ENCODE measurements around the gene DRD1. TPM values are rescaled to one million over a fixed set of nuclear protein-coding genes. Genes with fewer than 3 reads are reported as not detected.

Gene DRD1
- 0.06 TPM in 2 replicates for total RNA-seq (2014; rRNA removed; shearing (Covaris generic))

DNA sequence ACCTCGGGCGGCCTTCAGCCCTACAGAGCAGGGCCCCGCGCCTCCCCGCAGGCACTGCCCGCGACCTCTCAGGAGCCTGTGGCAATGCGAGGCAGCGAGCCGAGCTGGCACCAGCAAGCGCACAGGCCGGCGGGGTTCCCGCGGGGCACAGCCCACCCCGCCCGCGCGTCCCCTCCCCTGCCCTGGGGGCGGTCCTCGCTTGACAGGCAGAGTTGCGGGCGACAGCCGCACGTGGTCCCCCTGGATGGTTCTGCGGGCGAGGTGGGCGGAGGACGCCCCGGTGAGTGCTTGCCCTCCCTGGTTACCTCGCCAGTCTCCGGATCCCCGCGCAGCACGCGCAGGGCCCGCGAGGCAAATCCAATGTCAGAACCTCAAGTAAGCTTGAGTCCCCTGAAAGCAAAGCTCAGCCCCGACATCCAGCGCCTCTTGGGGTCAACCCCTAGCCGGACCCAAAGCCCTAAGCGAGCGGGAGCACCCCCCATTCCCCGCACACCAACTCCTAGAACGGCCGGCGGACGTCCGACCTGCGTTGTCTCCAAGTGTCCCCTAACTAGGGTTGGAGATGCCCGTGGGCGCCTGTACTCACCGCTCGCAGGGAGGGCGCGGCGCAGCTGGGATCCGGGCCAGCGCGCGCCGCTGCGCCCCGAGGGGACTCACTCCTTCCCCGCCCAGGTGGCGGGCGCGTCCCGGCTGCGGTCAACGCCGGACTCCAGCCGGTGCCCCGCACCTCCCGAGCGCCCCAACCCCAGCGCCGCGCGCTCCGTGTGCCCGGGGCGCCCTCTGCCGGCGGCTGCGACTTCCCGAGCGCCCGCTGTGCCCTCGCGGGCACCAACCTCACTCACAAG lies at the start of gene DRD1:
Gene DRD1 (minus strand): TSS at position 123 of the 845 bp plus-strand sequence. CDS start 1,083 bp downstream, outside the sequence.
- peak; percentile 73 for DNase-seq (ENCODE audit: low read depth)

DNA sequence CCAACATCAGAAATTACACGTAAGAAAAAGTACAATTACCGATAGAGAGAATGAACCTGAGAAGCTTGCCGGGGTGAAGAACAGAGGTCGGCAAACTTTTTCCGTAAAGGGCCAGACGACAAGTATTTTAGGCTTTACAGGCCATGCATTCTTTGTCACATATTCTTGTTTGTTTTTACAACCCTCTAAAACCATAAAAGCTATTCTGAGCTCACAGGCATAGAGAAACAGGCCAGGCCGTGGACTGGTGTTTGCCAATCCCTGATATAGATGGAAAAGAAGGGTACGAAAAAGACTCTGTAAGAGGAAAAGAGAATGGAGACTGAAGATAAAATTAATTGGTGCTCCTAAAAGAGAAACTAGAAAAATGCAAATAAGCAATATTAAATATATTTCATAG lies 49.7 kb upstream of the DRD1 start:
- no peak for DNase-seq (ENCODE audit: low read depth)

DNA sequence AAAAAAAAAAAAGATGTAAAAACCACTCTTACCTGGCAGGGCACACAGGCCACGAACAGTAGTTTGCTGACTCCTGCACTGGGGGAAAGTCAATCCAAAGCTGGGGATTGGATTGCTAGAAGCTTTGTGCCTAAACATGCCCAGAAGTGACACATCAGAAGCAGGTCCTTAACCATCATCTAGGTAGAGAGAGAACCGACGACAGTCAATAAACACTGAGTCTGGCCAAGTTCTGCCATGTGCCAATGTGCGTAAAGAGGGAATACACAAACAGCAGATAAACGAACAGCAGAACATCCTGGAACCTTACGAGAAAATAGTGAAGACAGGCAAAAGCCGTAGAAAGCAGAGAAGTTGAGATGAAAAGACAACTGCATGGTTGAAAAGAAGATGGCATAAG lies 49.3 kb upstream of the DRD1 start:
- no peak for DNase-seq (ENCODE audit: low read depth)

DNA sequence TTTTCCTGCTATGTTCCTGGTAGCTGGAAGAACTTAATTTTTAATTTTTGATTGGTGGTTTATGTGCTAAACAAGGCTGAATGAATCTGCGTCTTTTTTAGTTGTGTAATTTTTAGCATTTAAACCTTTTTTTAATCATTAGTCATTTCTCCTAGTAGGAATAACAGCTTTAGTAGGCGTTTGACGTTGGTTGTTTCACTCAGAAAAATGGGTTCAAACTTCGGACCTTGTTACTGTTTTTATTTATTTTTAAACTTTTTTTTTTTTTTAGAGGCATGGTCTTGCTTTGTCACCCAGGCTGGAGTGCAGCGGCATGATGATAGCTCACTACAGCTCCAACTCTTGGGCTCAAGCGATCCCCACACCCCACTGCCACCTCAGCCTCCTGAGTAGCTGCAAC lies 47.2 kb upstream of the DRD1 start:
- DNase-seq (ENCODE audit: low read depth): no peak

DNA sequence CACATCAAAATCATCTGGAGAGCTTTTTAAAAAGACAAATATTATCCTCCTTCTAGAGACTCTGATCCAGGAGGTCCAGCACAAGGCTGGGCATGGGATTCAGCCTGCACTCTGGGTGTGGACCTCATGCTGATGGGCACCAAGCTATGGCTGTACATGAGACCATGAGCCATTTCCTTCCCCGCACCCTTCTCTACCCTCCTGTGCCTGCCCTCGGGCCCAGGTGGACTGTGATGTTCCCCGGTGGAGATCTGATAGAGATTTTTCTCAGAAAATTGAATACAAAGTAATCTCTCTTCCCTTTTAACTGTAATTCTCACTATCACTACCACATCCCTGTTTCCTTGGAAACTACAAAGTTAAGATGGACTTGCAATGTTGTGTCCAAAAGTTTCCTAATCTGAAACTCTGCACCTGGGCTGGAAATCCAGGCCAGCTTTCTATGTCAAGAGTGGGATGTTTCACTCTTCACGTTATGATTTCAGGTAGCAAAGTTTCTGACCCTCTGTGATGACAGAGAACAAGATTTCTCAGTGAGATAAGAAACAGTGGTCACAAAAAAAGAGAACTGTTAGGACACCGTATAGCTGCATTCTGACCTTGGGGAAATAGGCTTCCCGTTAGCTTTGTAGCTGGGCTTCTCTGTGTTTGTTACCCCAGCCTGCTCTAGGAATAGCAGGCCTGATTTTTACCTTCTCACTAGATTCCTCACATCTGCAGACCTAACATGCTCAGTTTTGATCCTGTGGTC lies 45.9 kb upstream of the DRD1 start:
- DNase-seq (ENCODE audit: low read depth): no peak

DNA sequence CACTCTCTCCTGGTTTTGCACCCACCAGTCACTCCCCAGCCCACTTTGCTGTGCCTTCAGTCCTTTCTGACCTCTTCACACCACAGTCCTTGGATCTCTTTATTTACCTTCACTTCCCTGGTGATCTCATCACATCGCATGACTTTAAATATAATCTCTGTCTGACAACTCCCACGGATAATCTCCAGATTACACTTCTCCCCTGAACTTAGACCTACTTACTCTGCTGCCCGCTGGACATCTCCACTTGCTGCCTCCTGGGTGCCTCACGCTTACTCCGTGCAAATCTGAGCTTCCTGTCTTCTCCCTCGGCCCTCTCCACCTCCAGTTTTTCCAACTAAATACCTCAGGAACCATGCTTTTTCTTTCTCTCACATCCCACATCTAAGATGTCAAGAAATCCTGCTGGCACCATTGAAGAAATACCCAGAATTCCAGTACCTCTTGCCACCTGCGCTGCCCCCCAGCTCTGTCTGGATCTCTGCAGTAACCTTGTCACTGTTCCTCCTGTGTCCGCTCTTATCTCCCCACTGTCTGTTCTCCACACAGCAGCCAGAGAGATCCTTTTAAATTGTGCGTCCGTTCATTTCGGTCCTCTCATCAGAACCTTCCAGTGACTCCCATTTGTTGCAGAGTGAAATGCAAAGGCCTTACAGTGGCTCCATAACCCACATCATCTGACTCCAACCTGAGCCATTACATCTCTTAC lies 43.7 kb upstream of the DRD1 start:
- no peak for DNase-seq (ENCODE audit: low read depth)

DNA sequence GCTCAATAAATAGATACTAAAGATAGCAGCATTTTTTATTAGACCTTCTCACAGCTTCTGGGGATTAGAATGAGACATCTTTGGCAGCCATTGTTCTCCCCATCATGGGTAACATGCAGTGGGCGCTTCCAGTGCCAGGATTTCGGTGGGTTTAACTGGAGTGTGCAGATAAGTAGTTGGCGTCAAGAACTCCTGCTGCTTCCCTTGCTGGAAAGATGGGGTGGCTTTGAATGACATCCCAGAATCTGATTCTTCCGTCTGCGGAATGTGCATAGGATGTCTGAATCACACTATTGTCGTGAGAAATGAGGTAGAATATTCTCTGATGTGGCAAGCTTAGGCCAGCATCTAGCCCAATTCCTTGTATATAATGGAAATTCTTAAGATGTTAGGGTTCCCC lies 41.6 kb upstream of the DRD1 start:
- DNase-seq (ENCODE audit: low read depth): no peak

DNA sequence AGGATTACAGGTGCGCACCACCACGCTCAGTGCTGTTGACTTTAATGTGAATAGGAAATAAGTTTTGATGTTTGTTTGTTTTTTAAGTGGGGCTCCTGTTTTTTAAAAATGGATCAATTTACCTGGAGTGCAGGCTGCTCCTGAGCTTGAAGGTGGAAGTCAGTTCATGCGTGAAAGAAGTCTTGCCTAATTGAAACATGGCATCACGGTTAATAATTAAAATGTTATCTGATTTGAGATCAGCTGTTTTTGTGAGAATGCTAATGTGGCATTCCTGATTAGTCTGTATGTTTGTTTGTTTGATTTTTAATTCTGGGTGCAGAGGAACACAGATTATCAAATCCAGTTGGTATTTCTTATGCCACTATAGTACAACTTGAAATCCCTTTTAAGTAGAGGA lies 40.8 kb upstream of the DRD1 start:
- no peak for DNase-seq (ENCODE audit: low read depth)

DNA sequence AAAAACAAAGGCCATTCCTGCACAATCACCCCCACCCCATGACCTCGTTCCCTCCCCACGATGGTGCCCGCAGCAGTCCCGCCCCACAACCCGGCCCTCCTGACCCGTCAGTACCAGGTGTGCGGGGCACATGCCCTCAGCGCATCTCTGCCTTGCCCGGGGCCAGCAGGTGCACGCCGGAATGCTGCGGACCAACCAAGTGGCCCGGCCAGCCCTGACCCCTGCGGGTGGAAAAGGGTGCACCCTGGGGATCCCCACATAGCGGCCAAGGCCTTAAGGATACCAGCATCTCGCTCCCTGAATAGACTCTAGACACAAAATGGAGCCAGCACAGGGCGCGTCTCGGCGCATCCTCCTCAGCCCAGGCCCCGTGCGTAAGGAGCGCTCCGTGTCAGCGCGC lies 40.3 kb upstream of the DRD1 start:
- DNase-seq (ENCODE audit: low read depth): no peak

DNA sequence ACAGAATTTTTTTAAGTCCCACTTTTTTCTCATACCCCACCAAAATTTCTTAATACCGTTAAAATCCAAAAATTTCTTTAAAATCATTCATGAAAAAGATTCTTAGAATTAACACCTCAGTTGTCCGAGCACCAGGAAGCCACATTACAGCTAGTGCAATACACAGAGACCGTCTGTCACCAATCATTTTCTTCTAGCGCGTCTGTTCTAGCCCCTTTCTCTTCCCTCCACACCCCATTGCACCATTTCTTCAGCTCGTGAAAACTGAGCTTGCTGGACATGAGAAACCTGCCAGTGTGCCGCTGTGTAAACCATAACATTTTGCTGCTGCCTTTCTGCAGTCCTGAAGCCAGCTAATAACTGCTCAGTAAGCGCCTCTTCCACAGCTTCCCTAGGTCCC lies 39.4 kb upstream of the DRD1 start:
- DNase-seq (ENCODE audit: low read depth): no peak

DNA sequence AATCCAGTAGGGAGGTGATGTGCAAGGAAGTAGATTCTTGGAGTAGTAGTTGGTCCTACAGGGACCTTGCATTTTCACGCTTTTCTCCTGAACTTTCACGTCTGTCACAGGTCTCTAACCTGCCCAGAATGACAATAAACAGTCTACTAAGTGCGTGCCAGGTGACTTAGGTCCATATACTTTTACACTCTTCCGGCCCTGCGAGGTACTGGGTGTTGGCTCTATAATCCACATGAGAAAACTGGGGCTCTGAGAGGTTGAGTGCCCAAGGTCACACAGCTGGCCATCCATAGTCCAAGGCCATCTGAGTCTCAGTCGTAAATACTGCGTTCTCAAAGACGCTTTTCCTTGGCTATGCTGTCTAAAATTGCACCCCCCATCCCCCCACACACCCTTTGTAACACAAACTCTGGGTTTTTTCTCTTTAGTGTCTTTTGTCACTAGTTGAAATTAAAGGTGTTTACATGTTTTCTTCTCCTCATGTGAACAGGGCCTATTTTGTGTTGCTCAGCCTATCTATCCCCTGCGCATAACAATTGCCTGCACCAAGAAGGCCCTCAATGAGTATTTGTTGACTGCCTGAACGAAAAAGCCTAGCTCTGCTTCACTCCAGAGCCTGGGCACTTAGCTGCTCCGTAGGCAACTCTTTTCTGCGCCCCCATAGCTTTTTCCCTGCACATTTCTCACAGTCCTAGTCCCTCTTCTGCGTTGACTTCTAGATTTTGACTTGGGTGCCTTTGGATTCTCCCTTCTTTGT lies 35.3 kb upstream of the DRD1 start:
- no peak for DNase-seq (ENCODE audit: low read depth)

DNA sequence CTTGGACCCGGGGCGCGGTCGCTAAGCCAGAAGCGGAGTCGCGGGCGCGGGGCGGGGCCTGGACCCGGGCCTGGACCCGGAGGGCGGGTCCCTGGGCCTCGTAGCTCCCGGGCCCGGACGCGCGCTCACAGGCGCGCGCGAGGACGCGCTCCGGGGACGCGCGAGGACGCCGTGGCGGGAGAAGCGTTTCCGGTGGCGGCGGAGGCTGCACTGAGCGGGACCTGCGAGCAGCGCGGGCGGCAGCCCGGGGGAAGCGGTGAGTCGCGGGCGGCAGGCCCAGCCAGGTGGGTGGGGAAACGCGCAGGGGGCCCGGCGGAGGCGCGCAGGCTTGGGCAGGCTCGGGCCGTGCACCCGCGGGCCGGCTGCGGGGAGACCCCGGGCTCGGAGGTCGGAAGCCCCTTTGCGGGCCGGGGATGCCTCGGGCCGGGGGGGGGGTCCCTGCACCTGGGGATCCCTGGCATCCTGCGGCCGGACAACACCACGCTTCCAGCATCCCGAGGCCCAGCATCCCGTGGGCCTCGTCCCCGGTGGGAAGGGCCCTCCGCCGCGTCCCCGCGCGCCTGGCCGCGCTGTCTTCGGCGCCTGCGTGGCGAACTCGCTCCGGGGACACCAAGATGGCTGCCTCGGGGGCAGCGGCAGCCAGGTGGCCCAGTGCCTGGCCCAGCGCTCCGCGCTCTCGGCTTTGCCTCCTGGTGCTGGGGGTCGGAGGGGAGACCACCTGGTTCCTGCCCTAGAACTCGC lies 34.6 kb upstream of the DRD1 start, which contains the start of gene SFXN1:
Gene SFXN1 (plus strand): TSS at position 177 of the 741 bp plus-strand sequence. CDS start 13,544 bp downstream, outside the sequence.
- DNase-seq (ENCODE audit: low read depth): peak; percentile 89

DNA sequence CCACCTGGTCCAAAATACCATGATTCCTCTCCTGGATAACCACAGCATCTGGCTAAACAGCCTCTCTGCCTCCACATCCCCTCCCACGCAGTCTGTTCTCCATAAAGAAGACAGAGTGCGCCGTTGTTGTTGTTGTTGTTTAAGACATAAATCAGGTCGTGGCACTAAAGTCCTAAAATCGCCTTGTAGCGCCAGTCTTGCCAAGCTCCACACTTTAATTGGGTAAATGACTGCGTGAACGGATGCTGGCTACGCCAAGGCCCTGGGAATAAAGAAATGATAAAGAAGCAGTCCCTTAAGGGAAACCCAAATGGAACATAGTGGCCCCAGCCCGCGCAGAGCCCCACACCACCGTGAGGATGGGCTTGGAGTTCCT lies 34.0 kb upstream of the DRD1 start:
- DNase-seq (ENCODE audit: low read depth): no peak

DNA sequence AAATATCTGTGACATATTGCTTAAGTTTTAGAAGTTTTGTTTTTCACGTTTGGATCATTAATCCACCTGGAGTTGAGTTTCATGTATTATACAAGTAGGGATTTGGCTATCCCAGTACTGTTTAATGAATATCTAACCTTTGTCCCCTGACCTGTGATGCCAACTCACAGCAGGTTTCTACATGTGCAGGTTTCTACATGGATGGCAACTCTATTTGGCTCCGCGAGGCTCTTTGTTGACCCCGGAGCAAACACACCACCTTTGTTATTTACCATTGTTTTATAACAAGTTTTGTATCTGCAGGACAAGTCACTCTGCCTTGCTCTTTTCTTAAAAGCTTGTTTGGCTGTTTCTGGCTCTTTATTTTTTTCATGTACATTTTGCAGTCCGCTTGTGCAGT lies 33.5 kb upstream of the DRD1 start:
- no peak for DNase-seq (ENCODE audit: low read depth)

DNA sequence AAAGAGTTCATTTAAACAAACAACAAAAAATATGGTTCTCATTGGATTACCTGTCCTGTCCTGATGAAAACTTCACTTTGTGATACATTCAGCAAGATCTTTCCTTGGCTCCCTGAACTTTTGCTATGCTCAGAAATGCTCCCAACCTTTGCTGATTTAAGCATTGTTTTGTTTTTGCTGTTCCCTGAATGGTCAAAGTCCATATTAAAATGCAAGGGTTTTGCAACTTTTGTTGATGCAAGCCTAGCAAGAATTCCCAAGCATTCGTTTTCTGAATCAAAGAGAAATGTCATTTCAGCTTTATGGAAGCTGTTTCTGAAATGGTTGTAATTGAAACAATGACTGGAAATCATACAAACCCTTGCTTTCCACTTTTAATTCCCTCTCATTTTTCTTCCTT lies 31.3 kb upstream of the DRD1 start:
- DNase-seq (ENCODE audit: low read depth): no peak

DNA sequence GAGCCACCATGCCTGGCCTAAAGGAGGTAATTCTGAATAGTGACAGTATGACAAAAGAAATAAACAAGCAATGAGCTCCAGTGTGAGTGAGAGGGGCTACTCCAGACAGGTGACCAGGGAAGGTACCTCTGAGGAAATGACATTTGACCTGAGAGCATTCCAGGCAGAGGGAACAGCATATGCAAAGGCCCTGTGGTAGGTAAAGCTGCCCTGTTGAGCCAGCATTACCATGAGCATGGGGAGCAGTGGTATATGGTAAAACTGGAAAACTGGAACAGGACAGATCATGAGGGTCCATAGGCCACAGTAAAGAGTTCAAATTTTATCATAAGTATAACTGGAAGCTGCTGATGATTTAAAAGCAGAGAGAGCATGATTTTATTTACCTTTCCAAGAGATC lies 28.4 kb upstream of the DRD1 start:
- DNase-seq (ENCODE audit: low read depth): no peak

DNA sequence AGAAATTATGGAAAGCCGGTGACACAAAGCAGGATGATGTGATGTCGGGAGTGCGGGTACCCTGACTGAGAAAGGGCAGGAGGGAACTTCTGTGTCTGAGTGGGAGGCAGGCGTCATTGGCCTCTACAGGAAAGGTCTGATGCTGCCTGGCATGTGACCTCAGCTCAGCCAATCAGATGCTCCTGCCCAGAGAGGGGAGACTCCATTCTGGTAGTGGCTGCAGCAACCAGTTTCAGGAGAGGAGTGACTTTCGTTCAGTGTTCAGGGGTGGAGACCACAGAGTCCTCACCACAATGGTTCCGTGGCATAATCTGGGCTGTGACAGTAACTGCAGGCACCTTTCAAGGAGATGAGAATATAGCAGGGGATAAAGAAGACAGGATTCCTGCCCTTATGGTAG lies 27.6 kb upstream of the DRD1 start:
- peak; percentile 15 for DNase-seq (ENCODE audit: low read depth)

DNA sequence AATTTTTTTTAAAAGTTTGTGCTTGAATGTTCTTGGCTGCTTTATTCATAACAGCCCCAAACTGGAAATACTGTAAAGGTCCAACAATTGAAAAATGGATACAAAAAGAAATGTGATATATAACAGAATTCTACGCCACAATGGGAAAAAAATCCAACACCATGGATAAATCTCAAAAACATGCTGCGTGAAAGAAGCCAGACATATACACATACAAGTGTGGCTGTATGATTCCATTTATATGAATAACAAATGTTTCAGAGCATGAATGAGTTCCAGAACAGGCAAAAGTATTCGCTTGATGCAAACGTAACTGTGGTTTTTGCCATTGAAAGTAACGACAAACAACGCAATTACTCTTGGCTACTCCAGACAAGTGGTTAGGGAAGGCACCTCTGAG lies 27.2 kb upstream of the DRD1 start:
- no peak for DNase-seq (ENCODE audit: low read depth)

DNA sequence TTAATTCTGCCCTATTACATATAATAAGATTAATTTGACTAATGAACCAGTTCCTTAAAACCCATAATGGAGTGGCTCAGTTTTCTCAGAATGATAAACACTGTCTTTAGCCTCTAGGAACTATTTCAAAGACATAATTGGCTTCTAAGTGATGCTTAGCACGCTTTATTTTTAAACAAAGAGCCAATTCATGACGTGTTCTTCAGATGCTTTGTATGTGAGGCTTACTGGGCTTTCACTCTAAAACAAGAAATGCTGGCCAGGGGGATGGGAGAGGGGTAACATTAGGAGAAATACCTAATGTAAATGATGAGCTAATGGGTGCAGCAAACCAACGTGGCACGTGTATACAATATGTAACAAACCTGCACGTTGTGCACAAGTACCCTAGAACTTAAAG lies 26.8 kb upstream of the DRD1 start:
- DNase-seq (ENCODE audit: low read depth): no peak

DNA sequence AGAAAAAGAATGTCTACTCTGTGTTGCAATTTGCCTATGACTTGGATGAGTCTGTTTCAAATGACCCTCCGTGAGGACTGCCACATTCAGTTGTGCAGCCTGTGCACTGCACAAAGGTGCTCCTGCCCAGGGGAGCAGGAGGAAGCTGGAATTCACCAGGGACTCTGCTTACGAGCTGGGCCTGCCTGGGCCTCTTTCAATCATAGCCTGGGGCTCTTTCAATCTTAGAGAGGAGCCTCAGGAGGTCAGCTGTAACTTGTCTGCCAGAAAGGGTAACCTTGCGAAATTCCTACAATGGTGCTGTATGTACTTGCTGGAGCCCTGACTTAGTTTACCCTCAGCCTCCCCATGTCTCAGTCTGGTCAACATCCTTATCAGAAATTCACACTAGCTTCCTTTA lies 25.9 kb upstream of the DRD1 start:
- no peak for DNase-seq (ENCODE audit: low read depth)

DNA sequence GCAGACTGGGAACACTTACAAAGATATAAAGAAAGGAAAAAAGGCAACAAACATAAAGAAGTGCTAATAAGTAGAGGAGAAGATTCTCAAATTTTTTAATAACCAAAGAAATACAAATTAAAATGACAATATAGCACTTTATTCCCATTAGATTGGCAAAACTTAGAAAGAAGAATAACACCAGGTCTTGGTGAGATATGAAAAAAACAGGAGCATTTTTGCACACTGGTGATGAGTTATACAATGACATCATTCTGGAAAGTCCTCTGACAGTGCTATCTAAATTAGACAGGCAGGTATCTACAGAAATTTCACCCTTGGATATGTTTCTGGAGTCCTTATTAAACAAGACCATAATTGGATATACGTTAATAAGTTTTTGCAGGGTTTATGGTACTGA lies 24.9 kb upstream of the DRD1 start:
- no peak for DNase-seq (ENCODE audit: low read depth)
